ENCODE results near the gene NPW.

DNA sequence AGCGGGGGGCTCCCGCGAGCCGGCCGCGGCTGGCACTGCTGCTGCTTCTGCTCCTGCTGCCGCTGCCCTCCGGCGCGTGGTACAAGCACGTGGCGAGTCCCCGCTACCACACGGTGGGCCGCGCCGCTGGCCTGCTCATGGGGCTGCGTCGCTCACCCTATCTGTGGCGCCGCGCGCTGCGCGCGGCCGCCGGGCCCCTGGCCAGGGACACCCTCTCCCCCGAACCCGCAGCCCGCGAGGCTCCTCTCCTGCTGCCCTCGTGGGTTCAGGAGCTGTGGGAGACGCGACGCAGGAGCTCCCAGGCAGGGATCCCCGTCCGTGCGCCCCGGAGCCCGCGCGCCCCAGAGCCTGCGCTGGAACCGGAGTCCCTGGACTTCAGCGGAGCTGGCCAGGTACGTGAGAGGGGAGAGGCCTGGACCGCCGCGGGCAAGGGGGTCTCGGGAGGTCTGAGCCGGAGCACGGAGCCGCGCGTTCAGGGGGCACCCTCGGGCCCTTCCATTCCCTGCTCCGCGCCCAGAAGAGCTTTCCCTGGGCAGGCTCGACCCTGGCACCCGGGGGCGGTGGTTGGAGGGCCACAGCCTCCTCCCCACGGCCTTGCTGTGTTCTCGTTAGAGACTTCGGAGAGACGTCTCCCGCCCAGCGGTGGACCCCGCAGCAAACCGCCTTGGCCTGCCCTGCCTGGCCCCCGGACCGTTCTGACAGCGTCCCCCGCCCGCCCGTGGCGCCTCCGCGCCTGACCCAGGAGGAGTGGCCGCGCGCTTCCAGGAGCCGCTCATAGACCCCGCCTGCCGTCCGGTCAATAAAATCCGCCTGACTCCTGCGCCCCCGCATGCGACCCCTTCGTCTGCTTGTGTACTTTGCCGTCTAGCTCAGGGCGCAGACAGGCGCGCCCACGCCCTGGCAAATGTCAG, 591 bp downstream of the NPW start:
- TF ChIP-seq ZFP3 (CRISPR knock-in tag; IDR thresholded peaks at IDR 0.05) (no peak), ISL1 (CRISPR knock-in tag; IDR thresholded peaks at IDR 0.05) (no peak)
- TF ChIP-seq, protein P1, sequence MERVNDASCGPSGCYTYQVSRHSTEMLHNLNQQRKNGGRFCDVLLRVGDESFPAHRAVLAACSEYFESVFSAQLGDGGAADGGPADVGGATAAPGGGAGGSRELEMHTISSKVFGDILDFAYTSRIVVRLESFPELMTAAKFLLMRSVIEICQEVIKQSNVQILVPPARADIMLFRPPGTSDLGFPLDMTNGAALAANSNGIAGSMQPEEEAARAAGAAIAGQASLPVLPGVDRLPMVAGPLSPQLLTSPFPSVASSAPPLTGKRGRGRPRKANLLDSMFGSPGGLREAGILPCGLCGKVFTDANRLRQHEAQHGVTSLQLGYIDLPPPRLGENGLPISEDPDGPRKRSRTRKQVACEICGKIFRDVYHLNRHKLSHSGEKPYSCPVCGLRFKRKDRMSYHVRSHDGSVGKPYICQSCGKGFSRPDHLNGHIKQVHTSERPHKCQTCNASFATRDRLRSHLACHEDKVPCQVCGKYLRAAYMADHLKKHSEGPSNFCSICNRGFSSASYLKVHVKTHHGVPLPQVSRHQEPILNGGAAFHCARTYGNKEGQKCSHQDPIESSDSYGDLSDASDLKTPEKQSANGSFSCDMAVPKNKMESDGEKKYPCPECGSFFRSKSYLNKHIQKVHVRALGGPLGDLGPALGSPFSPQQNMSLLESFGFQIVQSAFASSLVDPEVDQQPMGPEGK (CRISPR knock-in tag; IDR thresholded peaks at IDR 0.05; ENCODE audit: borderline replicate concordance) = no peak
